Left ventricle myocardium inferior (tissue), 1 donor: ENCODE measurements around the gene GPRIN3. TPM values are rescaled to one million over a fixed set of nuclear protein-coding genes. Genes with fewer than 3 reads are reported as not detected.
"Not testable (repeated sequence)": the region's sequence is repeated elsewhere in the genome, so short reads cannot be mapped to it uniquely, and the experiment has no call there.

ENCODE experiments used
- DNase-seq: peaks from one replicate; pipeline ENCODE4 v3.0.0-alpha.2; 2020
- H3K27ac ChIP-seq: fragments of 200-600 bp; replicated peaks from 2 replicates; pipeline ENCODE4 v1.8.0; 2021
- H3K27me3 ChIP-seq: fragments of 200-600 bp; 2 replicates; pipeline ENCODE4 v1.8.0; 2021; ENCODE audit warnings: low read depth
- H3K36me3 ChIP-seq: fragments of 200-600 bp; 2 replicates; pipeline ENCODE4 v1.8.0; 2021
- H3K4me1 ChIP-seq: fragments of 200-600 bp; 2 replicates; pipeline ENCODE4 v1.8.0; 2021
- H3K4me3 ChIP-seq: fragments of 200-600 bp; 2 replicates; pipeline ENCODE4 v1.8.0; 2021; ENCODE audit warnings: mild to moderate bottlenecking, moderate library complexity
- H3K9me3 ChIP-seq: fragments of 200-600 bp; replicated peaks from 2 replicates; pipeline ENCODE4 v1.8.0; 2021
- intact Hi-C: fragments of 100-400 bp; cut with micrococcal nuclease; formaldehyde crosslinking; loops from one replicate; pipeline ENCODE4 v1.11.0; 2022
- total RNA-seq: library from RNA; stranded (reverse); fragmentation: NEBNext Ultra II Directional; extraction: Animal tissue kit (Norgen Biotek cat#: 25700); gene quantifications from one replicate; pipeline ENCODE4 v1.2.1, GENCODE V29; 2021
- TF ChIP-seq, protein P1 (sequence below): fragments of 200-600 bp; IDR thresholded peaks from 2 replicates; pipeline ENCODE4 v1.8.0; 2021; ENCODE audit warnings: antibody characterized with exemption, mild to moderate bottlenecking, borderline replicate concordance
- donor health status: DM: no; HTN: yes; CAD: no; lungs with severe emphysema.

The GPRIN3 gene
- total RNA-seq, 1 donor from 2014 or later: 9.0 TPM

GRCh38 chr4:89314291-89314690, 6.7 kb upstream of the GPRIN3 start:
- H3K36me3 ChIP-seq: no peaks in the 10 kb centered on the region
- TF ChIP-seq, protein P1, sequence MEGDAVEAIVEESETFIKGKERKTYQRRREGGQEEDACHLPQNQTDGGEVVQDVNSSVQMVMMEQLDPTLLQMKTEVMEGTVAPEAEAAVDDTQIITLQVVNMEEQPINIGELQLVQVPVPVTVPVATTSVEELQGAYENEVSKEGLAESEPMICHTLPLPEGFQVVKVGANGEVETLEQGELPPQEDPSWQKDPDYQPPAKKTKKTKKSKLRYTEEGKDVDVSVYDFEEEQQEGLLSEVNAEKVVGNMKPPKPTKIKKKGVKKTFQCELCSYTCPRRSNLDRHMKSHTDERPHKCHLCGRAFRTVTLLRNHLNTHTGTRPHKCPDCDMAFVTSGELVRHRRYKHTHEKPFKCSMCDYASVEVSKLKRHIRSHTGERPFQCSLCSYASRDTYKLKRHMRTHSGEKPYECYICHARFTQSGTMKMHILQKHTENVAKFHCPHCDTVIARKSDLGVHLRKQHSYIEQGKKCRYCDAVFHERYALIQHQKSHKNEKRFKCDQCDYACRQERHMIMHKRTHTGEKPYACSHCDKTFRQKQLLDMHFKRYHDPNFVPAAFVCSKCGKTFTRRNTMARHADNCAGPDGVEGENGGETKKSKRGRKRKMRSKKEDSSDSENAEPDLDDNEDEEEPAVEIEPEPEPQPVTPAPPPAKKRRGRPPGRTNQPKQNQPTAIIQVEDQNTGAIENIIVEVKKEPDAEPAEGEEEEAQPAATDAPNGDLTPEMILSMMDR: no peak
- no peak overlapping the region for H3K4me3 ChIP-seq
- H3K4me1 ChIP-seq: peaks cover 16% of the 10 kb centered on the region
- H3K27ac ChIP-seq: no peak overlapping the region
- intact Hi-C loops: no loop called here
- no peak for DNase-seq
- H3K27me3 ChIP-seq: no peaks in the 10 kb centered on the region
- H3K9me3 ChIP-seq: no peaks in the 10 kb centered on the region

DNA sequence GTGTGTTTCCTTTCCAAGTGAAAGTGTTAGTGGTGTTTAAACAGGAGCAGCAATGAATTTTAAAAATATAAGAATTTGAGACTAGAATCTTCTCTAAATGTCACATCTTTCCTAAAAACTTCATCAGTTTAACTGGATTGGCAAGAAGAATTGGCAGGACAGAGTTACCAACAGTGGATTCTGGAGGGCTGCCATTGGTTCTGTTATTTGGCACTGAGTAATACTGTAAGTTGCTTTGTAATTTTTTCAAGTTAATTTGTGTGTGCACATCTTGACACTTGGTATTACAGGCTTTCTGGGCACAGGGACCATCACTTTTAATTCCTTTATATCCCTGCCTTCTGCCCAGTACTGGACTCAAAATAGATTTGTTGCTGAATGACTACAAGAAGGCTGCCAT, 4.5 kb upstream of the GPRIN3 start:
- intact Hi-C loops: no loop called here
- TF ChIP-seq, protein P1: no peak
- Histone ChIP-seq H3K4me1 (peaks cover 20% of the 10 kb centered on the region), H3K9me3 (no peaks in the 10 kb centered on the region), H3K27me3 (peaks cover 7% of the 10 kb centered on the region), H3K27ac (no peak overlapping the region), H3K36me3 (no peaks in the 10 kb centered on the region), H3K4me3 (no peak overlapping the region)
- DNase-seq: no peak

DNA sequence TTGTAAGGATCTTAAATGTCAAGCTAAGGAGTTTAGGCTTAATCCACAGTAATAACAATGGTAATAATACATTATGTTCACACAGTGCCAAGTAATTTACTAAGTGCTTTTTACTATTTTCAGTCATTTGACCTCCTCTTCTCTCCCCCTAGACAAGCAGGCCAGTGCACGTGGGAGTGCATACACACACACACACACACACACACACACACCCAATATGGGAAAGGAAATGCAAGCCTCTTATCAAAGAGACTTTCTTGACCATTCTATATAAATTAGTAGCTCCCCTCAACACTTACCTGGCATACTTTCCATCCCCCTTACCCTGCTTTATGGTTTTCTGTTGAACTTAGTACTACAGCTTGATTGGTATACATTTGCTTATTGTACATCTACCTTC, 3.8 kb upstream of the GPRIN3 start:
- H3K27ac ChIP-seq: no peak overlapping the region
- DNase-seq: no peak
- intact Hi-C loops: no loop called here
- H3K9me3 ChIP-seq: no peaks in the 10 kb centered on the region
- peaks cover 7% of the 10 kb centered on the region for H3K27me3 ChIP-seq
- peaks cover 17% of the 10 kb centered on the region for H3K4me1 ChIP-seq
- H3K4me3 ChIP-seq: no peak overlapping the region
- TF ChIP-seq, protein P1: no peak
- H3K36me3 ChIP-seq: no peaks in the 10 kb centered on the region

- H3K27me3 ChIP-seq, DNase-seq, H3K4me3 ChIP-seq, H3K27ac ChIP-seq, H3K36me3 ChIP-seq, H3K9me3 ChIP-seq, intact Hi-C loops: not testable (repeated sequence)
- peaks cover 31% of the 10 kb centered on the region for H3K4me1 ChIP-seq
Measured at GRCh38 chr4:89309154-89309553, 1.6 kb upstream of the GPRIN3 start.

GRCh38 chr4:89308161-89308500, 531 bp upstream of the GPRIN3 start:
- H3K36me3 ChIP-seq: no peaks in the 10 kb centered on the region
- H3K27me3 ChIP-seq: peaks cover 7% of the 10 kb centered on the region
- peaks cover 35% of the 10 kb centered on the region for H3K4me1 ChIP-seq
- H3K9me3 ChIP-seq: no peaks in the 10 kb centered on the region
- intact Hi-C loops: no loop called here
- DNase-seq: no peak
- TF ChIP-seq, protein P1: no peak
- H3K4me3 ChIP-seq: peak overlapping the region; percentile 86
- peak overlapping the region; percentile 85 for H3K27ac ChIP-seq

DNA sequence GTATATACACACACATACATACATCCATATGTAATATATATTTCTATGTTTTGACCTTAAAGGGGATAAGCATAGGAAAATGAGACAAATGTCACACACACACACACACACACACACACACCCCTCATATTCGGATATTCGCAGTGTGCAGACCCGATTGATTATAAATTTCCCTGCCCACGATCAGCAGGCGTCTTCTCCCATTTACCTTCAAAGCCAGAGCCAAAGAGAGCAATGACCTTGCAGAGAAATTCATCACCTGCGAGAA, 488 bp downstream of the GPRIN3 start:
- DNase-seq: no peak
- Histone ChIP-seq H3K27me3 (peaks cover 7% of the 10 kb centered on the region), H3K9me3 (no peaks in the 10 kb centered on the region), H3K4me1 (peaks cover 42% of the 10 kb centered on the region), H3K4me3 (peak overlapping the region; percentile 86), H3K27ac (peak overlapping the region; percentile 85), H3K36me3 (no peaks in the 10 kb centered on the region)
- TF ChIP-seq, protein P1: no peak
- intact Hi-C loops: no loop called here
